MM.1S (cell line): ENCODE data around the gene DKK1.

ENCODE experiments used
- DNase-seq: peaks from one replicate; pipeline ENCODE4 v3.0.0-alpha.2; 2015
- H2AFZ ChIP-seq: fragments of 300-600 bp; sonication (generic); 2 replicates; pipeline ENCODE4 v1.6.0; 2016; ENCODE audit warnings: antibody characterized with exemption, low read length
- H3F3A ChIP-seq: fragments of 300-600 bp; sonication (generic); 2 replicates; pipeline ENCODE4 v1.6.1; 2016; ENCODE audit warnings: mild to moderate bottlenecking, antibody characterized with exemption, low read length, moderate library complexity, mixed read lengths; ENCODE audit not compliant: insufficient read depth
- H3K27ac ChIP-seq: fragments of 300-600 bp; sonication (generic); 2 replicates; pipeline ENCODE4 v1.5.1; 2016; ENCODE audit warnings: mild to moderate bottlenecking, low read length
- H3K27me3 ChIP-seq: fragments of 300-600 bp; sonication (generic); replicated peaks from 2 replicates; pipeline ENCODE4 v1.6.0; 2016; ENCODE audit warnings: low read length; ENCODE audit not compliant: insufficient read depth
- H3K36me3 ChIP-seq: fragments of 300-600 bp; sonication (generic); replicated peaks from 2 replicates; pipeline ENCODE4 v1.6.1; 2016; ENCODE audit warnings: mild to moderate bottlenecking, low read length, mixed read lengths; ENCODE audit not compliant: insufficient read depth
- H3K4me1 ChIP-seq: fragments of 300-600 bp; sonication (generic); 2 replicates; pipeline ENCODE4 v1.6.1; 2016; ENCODE audit warnings: low read length, mixed read lengths
- H3K4me2 ChIP-seq: fragments of 300-600 bp; sonication (generic); 2 replicates; pipeline ENCODE4 v1.6.0; 2016; ENCODE audit warnings: low read depth, low read length
- H3K4me3 ChIP-seq: fragments of 300-600 bp; sonication (generic); 2 replicates; pipeline ENCODE4 v1.5.1; 2016; ENCODE audit warnings: low read length, mixed read lengths
- H3K79me2 ChIP-seq: fragments of 300-600 bp; sonication (generic); 2 replicates; pipeline ENCODE4 v1.6.1; 2016; ENCODE audit warnings: mixed run types, low read length, mixed read lengths
- H3K9ac ChIP-seq: fragments of 300-600 bp; sonication (generic); 2 replicates; pipeline ENCODE4 v1.6.1; 2016; ENCODE audit warnings: low read length, mixed read lengths
- H3K9me2 ChIP-seq: fragments of 300-600 bp; sonication (generic); replicated peaks from 2 replicates; pipeline ENCODE4 v1.6.1; 2016; ENCODE audit warnings: mild to moderate bottlenecking, low read length, mixed read lengths; ENCODE audit not compliant: insufficient read depth
- H3K9me3 ChIP-seq: fragments of 300-600 bp; sonication (generic); replicated peaks from 2 replicates; pipeline ENCODE4 v1.6.1; 2016; ENCODE audit warnings: mild to moderate bottlenecking, low read length, mixed read lengths; ENCODE audit not compliant: insufficient read depth
- H4K20me1 ChIP-seq: fragments of 300-600 bp; sonication (generic); 2 replicates; pipeline ENCODE4 v1.6.1; 2016; ENCODE audit warnings: mild to moderate bottlenecking, low read length, moderate library complexity, mixed read lengths; ENCODE audit not compliant: insufficient read depth
- EZH2 ChIP-seq: fragments of 300-600 bp; sonication (generic); optimal IDR thresholded peaks from 2 replicates; pipeline ENCODE3; 2017; ENCODE audit warnings: low read depth, mild to moderate bottlenecking, antibody characterized with exemption, low read length, mixed read lengths
- EZH2phosphoT487 ChIP-seq: fragments of 300-600 bp; sonication (generic); IDR thresholded peaks from 2 replicates; pipeline ENCODE4 v1.6.1; 2018; ENCODE audit warnings: antibody characterized with exemption, low read length
- TF ChIP-seq, protein P1 (sequence below): fragments of 300-600 bp; sonication (generic); IDR thresholded peaks from 2 replicates; pipeline ENCODE4 v1.5.1; 2016; ENCODE audit warnings: antibody characterized with exemption, low read length, mixed read lengths

Gene DKK1

DNA sequence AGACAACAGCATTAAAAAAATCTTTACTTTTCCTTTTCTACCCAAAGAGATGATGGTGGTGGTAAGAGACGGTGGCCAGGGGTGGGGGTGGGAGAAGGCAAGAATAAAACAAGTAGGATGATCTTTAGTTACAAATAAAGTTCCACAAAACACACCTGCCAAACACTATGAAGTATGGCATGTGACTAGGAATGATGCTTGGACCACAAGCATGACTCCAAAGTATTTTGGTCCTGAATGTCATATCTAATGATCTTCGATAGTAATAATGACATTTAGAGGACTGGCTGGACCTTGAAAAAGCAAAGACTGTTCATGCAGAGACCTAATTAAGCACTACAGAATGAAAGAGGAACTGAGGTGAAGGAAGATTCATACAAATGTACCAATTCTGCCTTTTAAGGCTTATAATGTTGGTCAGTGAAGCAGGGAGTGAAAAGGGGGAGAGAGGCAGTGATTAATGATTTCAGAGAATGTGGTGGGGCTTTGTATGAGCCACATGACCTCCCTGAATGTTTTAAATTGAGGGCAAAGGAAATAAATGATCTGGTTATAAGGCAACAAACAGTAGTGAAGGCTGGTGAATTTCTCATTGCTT is 29.6 kb upstream of the DKK1 start:
- Histone ChIP-seq H4K20me1 (no peaks in the 10 kb centered on the region), H3K27me3 (no peaks in the 10 kb centered on the region), H3K9ac (no peak overlapping the region), H2AFZ (no peak overlapping the region), H3K27ac (no peak overlapping the region), H3K9me3 (no peaks in the 10 kb centered on the region), H3K36me3 (no peaks in the 10 kb centered on the region), H3K79me2 (no peaks in the 10 kb centered on the region), H3F3A (no peaks in the 10 kb centered on the region), H3K4me2 (no peak overlapping the region), H3K4me1 (no peaks in the 10 kb centered on the region), H3K9me2 (no peaks in the 10 kb centered on the region; the same call in 1 of the 2 replicates), H3K4me3 (no peak overlapping the region)
- no peak for TF ChIP-seq EZH2phosphoT487
- TF ChIP-seq, protein P1, sequence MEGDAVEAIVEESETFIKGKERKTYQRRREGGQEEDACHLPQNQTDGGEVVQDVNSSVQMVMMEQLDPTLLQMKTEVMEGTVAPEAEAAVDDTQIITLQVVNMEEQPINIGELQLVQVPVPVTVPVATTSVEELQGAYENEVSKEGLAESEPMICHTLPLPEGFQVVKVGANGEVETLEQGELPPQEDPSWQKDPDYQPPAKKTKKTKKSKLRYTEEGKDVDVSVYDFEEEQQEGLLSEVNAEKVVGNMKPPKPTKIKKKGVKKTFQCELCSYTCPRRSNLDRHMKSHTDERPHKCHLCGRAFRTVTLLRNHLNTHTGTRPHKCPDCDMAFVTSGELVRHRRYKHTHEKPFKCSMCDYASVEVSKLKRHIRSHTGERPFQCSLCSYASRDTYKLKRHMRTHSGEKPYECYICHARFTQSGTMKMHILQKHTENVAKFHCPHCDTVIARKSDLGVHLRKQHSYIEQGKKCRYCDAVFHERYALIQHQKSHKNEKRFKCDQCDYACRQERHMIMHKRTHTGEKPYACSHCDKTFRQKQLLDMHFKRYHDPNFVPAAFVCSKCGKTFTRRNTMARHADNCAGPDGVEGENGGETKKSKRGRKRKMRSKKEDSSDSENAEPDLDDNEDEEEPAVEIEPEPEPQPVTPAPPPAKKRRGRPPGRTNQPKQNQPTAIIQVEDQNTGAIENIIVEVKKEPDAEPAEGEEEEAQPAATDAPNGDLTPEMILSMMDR: no peak
- no peak for TF ChIP-seq EZH2
- no peak for DNase-seq

DNA sequence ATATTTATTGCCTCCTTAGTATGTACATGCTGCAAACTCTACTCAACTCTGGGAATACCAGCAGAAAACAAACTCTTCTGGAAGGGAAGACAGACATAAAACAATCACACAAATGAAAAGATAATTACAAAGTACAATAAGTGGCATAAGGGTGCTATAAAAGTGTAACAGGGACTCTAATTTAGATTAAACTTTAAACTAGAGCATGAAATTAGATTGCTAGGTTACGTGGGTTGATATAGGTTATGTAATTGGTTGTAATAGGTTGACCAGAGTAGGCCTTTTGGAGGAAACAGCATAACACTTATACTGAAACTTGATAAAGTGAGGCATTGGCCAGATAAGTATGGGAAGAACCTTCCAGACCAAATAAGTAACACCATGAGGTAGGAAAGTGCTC is 26.2 kb upstream of the DKK1 start:
- no peaks in the 10 kb centered on the region for H3F3A ChIP-seq
- H3K4me2 ChIP-seq: no peak overlapping the region
- no peaks in the 10 kb centered on the region for H3K79me2 ChIP-seq
- H3K27ac ChIP-seq: no peak overlapping the region
- no peak overlapping the region for H3K4me3 ChIP-seq
- no peaks in the 10 kb centered on the region for H3K27me3 ChIP-seq
- H2AFZ ChIP-seq: no peak overlapping the region
- H3K9me3 ChIP-seq: no peaks in the 10 kb centered on the region
- no peak overlapping the region for H3K9ac ChIP-seq
- TF ChIP-seq EZH2phosphoT487: no peak
- TF ChIP-seq, protein P1: no peak
- TF ChIP-seq EZH2: no peak
- H4K20me1 ChIP-seq: no peaks in the 10 kb centered on the region
- no peak for DNase-seq
- H3K9me2 ChIP-seq: no peaks in the 10 kb centered on the region; the same call in 1 of the 2 replicates
- H3K36me3 ChIP-seq: no peaks in the 10 kb centered on the region
- H3K4me1 ChIP-seq: no peaks in the 10 kb centered on the region

DNA sequence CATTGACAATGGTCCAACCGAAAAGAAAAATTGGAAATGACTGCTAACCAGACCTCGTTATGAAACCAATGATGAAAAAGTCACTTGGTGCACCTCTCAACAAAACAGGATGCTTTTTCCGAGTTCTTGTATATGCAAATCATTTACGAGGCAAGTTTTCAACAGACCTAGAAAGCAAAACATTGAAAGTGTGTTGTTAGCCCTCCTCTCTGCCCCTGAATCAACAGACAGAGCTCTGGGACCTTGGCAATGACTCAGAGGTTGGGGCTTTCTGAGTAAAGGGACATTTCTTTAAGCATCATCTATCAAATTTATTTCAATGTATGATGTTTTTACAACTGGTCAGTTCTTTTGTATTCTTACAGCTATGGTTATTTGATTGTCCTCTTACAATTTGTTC is 16.3 kb upstream of the DKK1 start:
- TF ChIP-seq EZH2 (no peak), EZH2phosphoT487 (no peak)
- TF ChIP-seq, protein P1: no peak
- no peak overlapping the region for H3K4me2 ChIP-seq
- H3K4me1 ChIP-seq: no peaks in the 10 kb centered on the region
- no peaks in the 10 kb centered on the region for H3K9me2 ChIP-seq
- H3K4me3 ChIP-seq: no peak overlapping the region
- H3K27me3 ChIP-seq: no peaks in the 10 kb centered on the region
- no peaks in the 10 kb centered on the region for H3K36me3 ChIP-seq
- no peak overlapping the region for H3K27ac ChIP-seq
- H3K9me3 ChIP-seq: no peaks in the 10 kb centered on the region
- H3K9ac ChIP-seq: no peak overlapping the region
- no peaks in the 10 kb centered on the region for H3F3A ChIP-seq
- no peak for DNase-seq
- H3K79me2 ChIP-seq: no peaks in the 10 kb centered on the region
- H4K20me1 ChIP-seq: no peaks in the 10 kb centered on the region
- H2AFZ ChIP-seq: no peak overlapping the region
